Karpas-422 (cell line): ENCODE data around the gene GPR37L1. TPM values are rescaled to one million over a fixed set of nuclear protein-coding genes. Genes with fewer than 3 reads are reported as not detected.
"Not testable (repeated sequence)": the region's sequence is repeated elsewhere in the genome, so short reads cannot be mapped to it uniquely, and the experiment has no call there.

ENCODE experiments used
- DNase-seq: peaks from one replicate; pipeline ENCODE4 v3.0.0-alpha.2; 2015
- H2AFZ ChIP-seq: fragments of 200-600 bp; sonication (generic); 2 replicates; pipeline ENCODE4 v1.6.1; 2014; ENCODE audit warnings: antibody characterized with exemption, low read length, mixed read lengths
- H3K27ac ChIP-seq: fragments of 200-600 bp; sonication (generic); 2 replicates; pipeline ENCODE4 v1.5.1; 2014; ENCODE audit warnings: mild to moderate bottlenecking, low read length, moderate library complexity
- H3K27me3 ChIP-seq: fragments of 200-600 bp; sonication (generic); 2 replicates; pipeline ENCODE4 v1.6.1; 2014; ENCODE audit warnings: low read length, mixed read lengths
- H3K36me3 ChIP-seq: fragments of 200-600 bp; sonication (generic); 2 replicates; pipeline ENCODE4 v1.6.1; 2014; ENCODE audit warnings: low read length, mixed read lengths; ENCODE audit not compliant: insufficient read depth
- H3K4me1 ChIP-seq: fragments of 200-600 bp; sonication (generic); 2 replicates; pipeline ENCODE4 v1.6.1; 2014; ENCODE audit warnings: mild to moderate bottlenecking, low read length, mixed read lengths
- H3K4me2 ChIP-seq: fragments of 200-600 bp; sonication (generic); 2 replicates; pipeline ENCODE4 v1.6.1; 2014; ENCODE audit warnings: low read length, low read depth, mild to moderate bottlenecking; ENCODE audit not compliant: poor library complexity, severe bottlenecking
- H3K4me3 ChIP-seq: fragments of 200-600 bp; sonication (generic); 2 replicates; pipeline ENCODE4 v1.5.1; 2014; ENCODE audit warnings: mild to moderate bottlenecking, antibody characterized with exemption, low read length, mixed read lengths
- H3K79me2 ChIP-seq: fragments of 200-600 bp; sonication (generic); 2 replicates; pipeline ENCODE4 v1.6.1; 2014; ENCODE audit warnings: mild to moderate bottlenecking, low read length, mixed read lengths
- H3K9ac ChIP-seq: fragments of 200-600 bp; sonication (generic); 2 replicates; pipeline ENCODE4 v1.6.0; 2014; ENCODE audit warnings: low read length
- H3K9me2 ChIP-seq: fragments of 200-600 bp; sonication (generic), shearing (Covaris generic); replicated peaks from 2 replicates; pipeline ENCODE4 v1.6.0; 2014; ENCODE audit warnings: mild to moderate bottlenecking, low read length, moderate library complexity; ENCODE audit not compliant: insufficient read depth
- H3K9me3 ChIP-seq: fragments of 300-700, 200-600 bp; sonication (generic); 2 replicates; pipeline ENCODE4 v1.6.1; 2014; ENCODE audit warnings: low read length, mixed read lengths
- H4K20me1 ChIP-seq: fragments of 200-600 bp; sonication (generic); 2 replicates; pipeline ENCODE4 v1.6.1; 2014; ENCODE audit warnings: mild to moderate bottlenecking, antibody characterized with exemption, low read length, low read depth; ENCODE audit not compliant: insufficient read depth
- total RNA-seq: library from RNA; depleted of rRNA; stranded (reverse); fragments of >200 nt; shearing (Covaris generic); gene quantifications from 2 replicates; pipeline ENCODE4 v1.2.3, GENCODE V29; 2014; ENCODE audit warnings: low replicate concordance

GPR37L1 gene
- total RNA-seq, 1 experiment from 2014 or later = not detected

DNA sequence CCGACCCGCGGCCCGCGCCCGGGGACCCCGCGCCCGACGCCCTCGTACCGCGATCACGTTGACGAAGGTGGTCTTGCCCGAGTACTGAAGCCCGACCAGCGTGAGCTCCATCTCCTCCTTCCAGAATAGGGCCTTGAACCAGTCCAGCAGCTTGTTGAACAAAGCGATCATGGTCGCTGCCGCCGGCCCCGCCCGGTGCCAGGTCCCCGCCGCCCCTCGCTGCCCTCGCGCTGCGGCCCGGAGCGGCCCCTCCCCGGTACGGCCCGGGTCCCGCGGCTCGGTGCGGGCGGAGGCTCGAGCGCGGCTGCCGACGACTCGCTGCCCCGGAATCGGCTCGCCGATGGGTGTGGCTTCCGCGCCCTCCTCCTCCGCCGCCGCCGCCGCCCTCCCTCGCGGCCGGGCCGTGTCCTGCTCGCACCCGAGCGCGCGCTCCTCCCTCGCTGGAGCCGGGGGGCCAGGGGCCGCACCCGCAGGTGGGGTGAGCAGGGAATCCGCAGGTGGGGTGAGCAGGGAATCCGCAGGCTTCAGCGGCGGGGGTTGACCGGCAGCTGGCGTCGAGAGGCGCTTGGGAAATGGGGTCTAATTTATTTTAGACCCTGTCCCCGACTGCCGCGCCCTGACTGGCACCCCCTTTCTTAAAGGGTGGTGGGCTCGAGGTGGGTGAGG is 21.8 kb downstream of the GPR37L1 start, which contains the start of gene ARL8A:
Gene ARL8A, minus strand, starts transcription at position 336 of the 666 bp plus-strand sequence. Its CDS starts 165 bp downstream, at position 171.
- H3K9me3 ChIP-seq = no peaks in the 10 kb centered on the region
- peak within 1 kb of the TSS; percentile 79 for H3K4me2 ChIP-seq
- peak within 1 kb of the TSS; percentile 89 for H2AFZ ChIP-seq
- peaks cover 12% of the 10 kb centered on the region; the same call in 1 of the 2 replicates for H4K20me1 ChIP-seq
- H3K9ac ChIP-seq = peak within 1 kb of the TSS; percentile 96
- H3K79me2 ChIP-seq = peaks cover 44% of the 10 kb centered on the region
- H3K9me2 ChIP-seq = no peaks in the 10 kb centered on the region
- peak within 1 kb of the TSS; percentile 73 for H3K27ac ChIP-seq
- H3K4me3 ChIP-seq = peak within 1 kb of the TSS; percentile 89
- DNase-seq = peak; percentile 83
- no peaks in the 10 kb centered on the region for H3K36me3 ChIP-seq
- no peaks in the 10 kb centered on the region for H3K27me3 ChIP-seq
- H3K4me1 ChIP-seq = peaks cover 20% of the 10 kb centered on the region

DNA sequence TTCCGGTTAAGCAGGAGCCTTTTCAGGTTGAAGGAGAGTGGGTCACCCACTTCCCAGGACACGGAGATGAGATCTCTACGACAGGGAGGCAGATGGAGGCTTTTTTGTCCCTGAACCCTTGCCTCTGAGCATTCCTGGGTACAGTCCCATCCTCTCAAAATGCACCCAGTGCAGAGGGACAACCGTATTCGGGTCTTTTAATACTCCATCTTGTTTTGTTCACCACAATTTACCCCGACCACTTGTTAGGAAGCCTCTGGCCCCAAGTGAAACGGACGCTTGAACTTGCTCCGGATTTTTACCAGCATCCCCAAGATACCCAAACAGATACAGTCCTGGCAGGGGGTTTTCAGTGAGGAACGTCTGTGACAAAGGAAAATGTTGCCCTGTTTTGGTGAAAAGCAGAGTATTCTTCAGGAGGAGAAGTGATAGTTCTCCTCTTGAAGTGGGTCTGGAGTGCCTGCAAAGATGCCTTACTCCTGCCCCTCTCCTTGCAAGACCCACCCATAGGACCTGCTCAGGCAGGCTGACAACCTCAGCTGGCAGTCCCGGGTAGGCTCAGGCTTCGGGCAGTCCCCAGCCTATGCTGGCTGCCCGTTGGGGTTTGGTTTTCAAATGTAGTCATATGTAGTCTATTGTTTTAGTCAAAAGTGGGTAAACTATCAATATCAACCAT is 22.5 kb downstream of the GPR37L1 start:
- Histone ChIP-seq H3K4me1 (peaks cover 20% of the 10 kb centered on the region), H3K36me3 (0 out of 2 replicates have a peak, but pooled peaks cover 2% of the 10 kb centered on the region), H3K9me3 (no peaks in the 10 kb centered on the region), H4K20me1 (peaks cover 12% of the 10 kb centered on the region; the same call in 1 of the 2 replicates), H3K9ac (peak overlapping the region; percentile 96), H3K4me2 (peak overlapping the region; percentile 79), H3K79me2 (peaks cover 39% of the 10 kb centered on the region), H3K4me3 (peak overlapping the region; percentile 89), H2AFZ (peak overlapping the region; percentile 89), H3K9me2 (no peaks in the 10 kb centered on the region), H3K27me3 (no peaks in the 10 kb centered on the region), H3K27ac (no peak overlapping the region)
- DNase-seq = peak; percentile 61

DNA sequence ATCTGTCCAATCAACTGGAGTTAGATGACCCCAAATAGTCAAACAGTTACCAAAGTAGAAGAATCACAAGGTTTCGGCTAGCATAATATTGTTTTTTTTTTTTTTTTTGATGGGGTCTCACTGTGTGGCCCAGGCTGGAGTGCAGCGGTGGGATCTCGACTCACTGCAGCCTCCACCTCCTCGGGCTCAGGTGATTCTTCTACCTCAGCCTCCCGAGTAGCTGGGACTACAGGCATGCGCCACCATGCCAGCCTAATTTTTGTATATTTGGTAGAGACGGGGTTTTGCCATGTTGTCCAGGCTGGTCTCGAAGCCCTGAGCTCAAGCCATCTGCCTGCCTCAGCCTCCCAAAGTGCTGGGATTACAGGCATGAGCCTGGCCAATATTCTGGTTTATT is 23.0 kb downstream of the GPR37L1 start:
- H3K27ac ChIP-seq, H3K9me2 ChIP-seq, H3K9me3 ChIP-seq, H3K36me3 ChIP-seq, DNase-seq, H3K27me3 ChIP-seq, H2AFZ ChIP-seq: not testable (repeated sequence)
- peak overlapping the region; percentile 89; the same call in 1 of the 2 replicates for H3K4me3 ChIP-seq
- H3K79me2 ChIP-seq = peaks cover 34% of the 10 kb centered on the region
- peaks cover 12% of the 10 kb centered on the region; the same call in 1 of the 2 replicates for H4K20me1 ChIP-seq
- H3K4me1 ChIP-seq = peaks cover 20% of the 10 kb centered on the region
- H3K9ac ChIP-seq = peak overlapping the region; percentile 96
- peak overlapping the region; percentile 79 for H3K4me2 ChIP-seq

DNA sequence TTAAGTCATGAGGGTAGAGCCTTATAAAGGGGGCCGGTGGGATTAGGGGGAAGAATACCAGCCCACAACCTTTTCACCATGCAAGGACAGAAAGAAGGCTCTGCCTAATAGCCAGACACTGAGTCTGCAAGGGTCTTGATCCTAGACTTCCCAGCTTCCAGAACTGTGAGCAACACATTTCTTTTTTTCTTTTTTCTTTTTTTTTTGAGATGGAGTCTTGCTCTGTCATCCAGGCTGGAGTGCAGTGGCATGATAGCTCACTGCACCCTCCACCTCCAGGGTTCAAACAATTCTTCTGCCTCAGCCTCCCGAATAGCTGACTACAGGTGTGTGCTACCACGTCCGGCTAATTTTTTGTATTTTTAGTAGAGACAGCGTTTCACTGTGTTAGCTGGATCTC is 23.6 kb downstream of the GPR37L1 start:
- no peak for DNase-seq
- peaks cover 12% of the 10 kb centered on the region; the same call in 1 of the 2 replicates for H4K20me1 ChIP-seq
- no peak overlapping the region for H3K9ac ChIP-seq
- H3K4me3 ChIP-seq = no peak overlapping the region
- H3K27me3 ChIP-seq = no peaks in the 10 kb centered on the region
- peaks cover 20% of the 10 kb centered on the region for H3K4me1 ChIP-seq
- no peak overlapping the region for H3K27ac ChIP-seq
- H3K9me2 ChIP-seq = no peaks in the 10 kb centered on the region
- no peak overlapping the region for H2AFZ ChIP-seq
- H3K79me2 ChIP-seq = peaks cover 28% of the 10 kb centered on the region
- peaks cover 6% of the 10 kb centered on the region; the same call in 1 of the 2 replicates for H3K36me3 ChIP-seq
- H3K4me2 ChIP-seq = no peak overlapping the region
- H3K9me3 ChIP-seq = no peaks in the 10 kb centered on the region

DNA sequence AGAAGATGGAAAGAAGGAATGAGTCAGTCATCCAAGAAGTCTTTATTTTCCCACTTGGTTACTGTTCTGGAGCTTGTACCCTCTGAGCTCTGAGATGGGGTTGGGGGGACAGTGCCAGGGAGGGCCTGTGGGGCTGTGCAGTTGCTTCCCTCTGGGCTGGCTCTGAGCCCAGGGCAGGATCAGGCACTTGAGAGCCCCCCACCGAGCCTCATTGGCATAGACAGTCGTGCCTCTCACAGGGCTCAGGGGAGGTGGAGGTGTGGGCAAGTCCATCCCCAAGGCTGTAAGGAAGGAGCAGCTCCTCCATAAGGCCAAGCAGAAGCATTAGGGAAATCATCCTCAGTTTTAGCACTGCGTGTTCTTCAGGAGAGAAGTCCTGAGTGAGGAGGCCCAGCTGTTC is 24.3 kb downstream of the GPR37L1 start:
- Histone ChIP-seq H3K36me3 (peaks cover 7% of the 10 kb centered on the region; the same call in 1 of the 2 replicates), H3K4me1 (peaks cover 20% of the 10 kb centered on the region), H4K20me1 (peaks cover 12% of the 10 kb centered on the region; the same call in 1 of the 2 replicates), H3K9ac (no peak overlapping the region), H3K9me3 (no peaks in the 10 kb centered on the region), H2AFZ (no peak overlapping the region), H3K79me2 (peaks cover 21% of the 10 kb centered on the region), H3K9me2 (no peaks in the 10 kb centered on the region), H3K27ac (no peak overlapping the region), H3K4me3 (no peak overlapping the region), H3K4me2 (no peak overlapping the region), H3K27me3 (no peaks in the 10 kb centered on the region)
- DNase-seq = no peak

DNA sequence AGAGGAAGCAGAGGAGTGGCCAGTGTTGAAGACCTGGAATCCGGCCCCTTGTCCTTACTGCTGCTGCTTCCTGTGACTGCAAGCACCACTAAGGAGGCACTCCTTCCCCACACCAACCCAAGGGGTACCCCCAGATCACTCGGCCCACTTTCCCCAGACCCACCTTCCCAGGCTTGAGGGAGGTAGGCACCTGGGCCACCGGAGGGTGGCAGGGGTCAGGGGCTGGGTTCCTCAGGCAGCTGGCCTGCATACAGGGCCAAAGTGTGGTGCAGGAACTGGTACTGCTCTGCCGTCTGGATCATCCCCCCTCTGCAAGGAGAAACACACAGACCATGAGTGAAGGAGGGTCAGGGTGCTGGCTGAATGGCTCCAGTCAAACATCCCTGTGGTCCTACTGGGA is 25.7 kb downstream of the GPR37L1 start:
- H3K36me3 ChIP-seq = peaks cover 7% of the 10 kb centered on the region; the same call in 1 of the 2 replicates

DNA sequence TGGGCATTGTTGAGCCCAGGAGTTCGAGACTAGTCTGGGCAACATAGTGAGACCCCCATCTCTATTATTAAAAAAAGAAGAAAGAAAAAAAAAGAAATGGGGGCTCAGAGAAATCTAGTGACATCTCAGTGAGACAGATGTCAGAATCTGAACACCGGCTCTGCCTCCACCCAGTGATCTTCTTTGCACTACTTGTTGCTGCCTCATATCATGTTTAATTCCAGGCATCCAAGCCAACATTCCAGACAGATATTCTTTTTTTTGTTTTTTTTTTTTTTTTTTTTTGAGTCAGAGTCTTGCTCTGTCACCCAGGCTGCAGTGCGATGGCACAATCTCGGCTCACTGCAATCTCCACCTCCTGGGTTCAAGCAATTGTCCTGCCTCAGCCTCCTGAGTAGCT is 26.8 kb downstream of the GPR37L1 start:
- Histone ChIP-seq H3K4me2 (no peak overlapping the region), H2AFZ (no peak overlapping the region), H3K27me3 (no peaks in the 10 kb centered on the region), H3K9ac (no peak overlapping the region), H3K79me2 (no peaks in the 10 kb centered on the region), H3K9me3 (no peaks in the 10 kb centered on the region), H3K27ac (no peak overlapping the region), H3K4me1 (peaks cover 9% of the 10 kb centered on the region), H4K20me1 (no peaks in the 10 kb centered on the region), H3K4me3 (no peak overlapping the region), H3K36me3 (peaks cover 11% of the 10 kb centered on the region), H3K9me2 (no peaks in the 10 kb centered on the region)
- DNase-seq = no peak

More for the DNA sequence above, 25.7 kb downstream of the GPR37L1 start:
- Histone ChIP-seq H2AFZ (no peak overlapping the region), H3K4me2 (no peak overlapping the region), H3K9me3 (no peaks in the 10 kb centered on the region), H3K9ac (no peak overlapping the region), H3K79me2 (peaks cover 7% of the 10 kb centered on the region), H3K27me3 (no peaks in the 10 kb centered on the region), H4K20me1 (no peaks in the 10 kb centered on the region; the same call in 1 of the 2 replicates), H3K4me1 (peaks cover 8% of the 10 kb centered on the region), H3K4me3 (no peak overlapping the region), H3K9me2 (no peaks in the 10 kb centered on the region), H3K27ac (no peak overlapping the region)
- no peak for DNase-seq

DNA sequence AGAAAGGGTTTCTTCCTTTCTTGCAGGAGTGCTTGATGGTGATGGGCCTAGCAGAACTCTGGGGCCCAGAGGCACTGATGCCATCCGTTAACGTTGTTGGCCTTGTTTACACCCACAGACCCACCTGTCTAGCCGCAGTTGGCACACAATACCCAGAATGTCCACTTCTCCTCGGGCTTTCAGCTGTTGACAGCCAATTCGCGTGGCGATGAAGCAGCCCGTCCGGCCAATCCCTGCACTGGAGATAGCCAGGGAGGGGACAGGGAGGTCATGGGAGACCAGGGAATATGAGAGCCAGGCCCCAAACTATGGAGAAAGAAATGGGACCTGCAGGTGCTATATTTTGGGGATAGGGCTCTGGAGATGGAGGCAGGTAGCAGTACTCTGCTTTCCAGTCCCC is 27.5 kb downstream of the GPR37L1 start:
- Histone ChIP-seq H3K27ac (no peak overlapping the region), H3K9me2 (no peaks in the 10 kb centered on the region), H3K27me3 (no peaks in the 10 kb centered on the region), H3K4me1 (peaks cover 11% of the 10 kb centered on the region), H3K9me3 (no peaks in the 10 kb centered on the region), H2AFZ (no peak overlapping the region), H3K4me2 (no peak overlapping the region), H3K79me2 (no peaks in the 10 kb centered on the region), H3K4me3 (no peak overlapping the region), H3K36me3 (peaks cover 12% of the 10 kb centered on the region), H4K20me1 (no peaks in the 10 kb centered on the region), H3K9ac (no peak overlapping the region)
- no peak for DNase-seq
